Stimulated activated CD8-positive, alpha-beta memory T cell treated with anti-CD3 and anti-CD28 coated beads, Interleukin-7, amount 100 ng/mL, for 4 hours (primary cell): ENCODE results near the gene MYBBP1A.

Experiments
- DNase-seq, 2 donors: peaks; one replicate each; pipeline ENCODE4 v3.0.0-alpha.2; 2020; ENCODE audit warnings: low read depth in 2 of 2

Gene MYBBP1A

GRCh38 chr17:4520060-4520893 lies 34.9 kb downstream of the MYBBP1A start:
- no peak for DNase-seq

- DNase-seq, result no peak
Observed at GRCh38 chr17:4519361-4519788, 35.8 kb downstream of the MYBBP1A start.

GRCh38 chr17:4518901-4519300 lies 36.3 kb downstream of the MYBBP1A start:
- no peak for DNase-seq

- DNase-seq, result no peak
Observed at GRCh38 chr17:4516735-4517134, 38.4 kb downstream of the MYBBP1A start.

- no peak for DNase-seq
Observed at GRCh38 chr17:4515501-4515900, 39.7 kb downstream of the MYBBP1A start.

- DNase-seq, result no peak
Observed at GRCh38 chr17:4514779-4515178, 40.4 kb downstream of the MYBBP1A start.

- DNase-seq, result no peak
Observed at GRCh38 chr17:4514206-4514605, 41.0 kb downstream of the MYBBP1A start.

GRCh38 chr17:4513113-4514032 lies 41.8 kb downstream of the MYBBP1A start:
- no peak for DNase-seq

GRCh38 chr17:4512156-4513112 lies 42.8 kb downstream of the MYBBP1A start:
- DNase-seq, result no peak

- no peak for DNase-seq
Observed at GRCh38 chr17:4511199-4511932, 43.8 kb downstream of the MYBBP1A start.

- DNase-seq, result no peak
Observed at GRCh38 chr17:4510618-4510941, 44.6 kb downstream of the MYBBP1A start.

GRCh38 chr17:4509923-4510617 lies 45.1 kb downstream of the MYBBP1A start:
- no peak for DNase-seq

- no peak for DNase-seq
Observed at GRCh38 chr17:4509401-4509800, 45.8 kb downstream of the MYBBP1A start.

- no peak for DNase-seq
Observed at GRCh38 chr17:4508207-4508606, 47.0 kb downstream of the MYBBP1A start.

GRCh38 chr17:4507361-4508111 lies 47.6 kb downstream of the MYBBP1A start:
- DNase-seq, result no peak

GRCh38 chr17:4506892-4507291 lies 48.3 kb downstream of the MYBBP1A start:
- no peak for DNase-seq

- DNase-seq, result no peak
Observed at GRCh38 chr17:4506175-4506813, 48.9 kb downstream of the MYBBP1A start.

- no peak for DNase-seq
Observed at GRCh38 chr17:4505187-4505586, 50.0 kb downstream of the MYBBP1A start.

- no peak for DNase-seq
Observed at GRCh38 chr17:4504188-4504587, 51.0 kb downstream of the MYBBP1A start.
